Neural progenitor cell (in vitro differentiated cells): Measurements from ENCODE around the gene TLN1. TPM values are rescaled to one million over a fixed set of nuclear protein-coding genes. Genes with fewer than 3 reads are reported as not detected.

Experiments used
- DNase-seq: peaks from one replicate; pipeline ENCODE4 v3.0.0-alpha.2; 2016; ENCODE audit warnings: low spot score
- H2AFZ ChIP-seq: fragments of 200-600 bp; sonication (generic); replicated peaks from 2 replicates; pipeline ENCODE4 v1.6.1; 2016; ENCODE audit warnings: antibody characterized with exemption
- H3F3A ChIP-seq: fragments of 200-600 bp; sonication (generic); 2 replicates; pipeline ENCODE4 v1.6.1; 2016; ENCODE audit warnings: antibody characterized with exemption, low read depth
- H3K27ac ChIP-seq: fragments of 200-600 bp; sonication (generic); 2 replicates; pipeline ENCODE4 v1.5.1; 2016; ENCODE audit warnings: mild to moderate bottlenecking
- H3K27me3 ChIP-seq: fragments of 200-600 bp; sonication (generic); 2 replicates; pipeline ENCODE4 v1.6.1; 2016; ENCODE audit warnings: mild to moderate bottlenecking, moderate library complexity
- H3K36me3 ChIP-seq: fragments of 200-600 bp; sonication (generic); 2 replicates; pipeline ENCODE4 v1.5.1; 2016
- H3K4me1 ChIP-seq: fragments of 200-600 bp; sonication (generic); 2 replicates; pipeline ENCODE4 v1.6.1; 2016; ENCODE audit warnings: mixed run types
- H3K4me2 ChIP-seq: fragments of 200-600 bp; sonication (generic); 2 replicates; pipeline ENCODE4 v1.6.1; 2016
- H3K4me3 ChIP-seq: fragments of 200-600 bp; sonication (generic); 2 replicates; pipeline ENCODE4 v1.5.1; 2016
- H3K79me2 ChIP-seq: fragments of 200-600 bp; sonication (generic); 2 replicates; pipeline ENCODE4 v1.6.1; 2016; ENCODE audit warnings: low read depth
- H3K9ac ChIP-seq: fragments of 200-600 bp; sonication (generic); 2 replicates; pipeline ENCODE4 v1.6.1; 2016
- H3K9me3 ChIP-seq: fragments of 200-600 bp; sonication (generic); 2 replicates; pipeline ENCODE4 v1.5.1; 2016; ENCODE audit warnings: low read depth
- H4K20me1 ChIP-seq: fragments of 200-600 bp; sonication (generic); 2 replicates; pipeline ENCODE4 v1.6.1; 2016; ENCODE audit warnings: low read depth
- H3K27ac Mint-ChIP-seq: 3 replicates; pipeline ENCODE4 v1.8.0; 2021; ENCODE audit warnings: mixed read lengths
- H3K27me3 Mint-ChIP-seq: 2 replicates; pipeline ENCODE4 v1.8.0; 2022; ENCODE audit warnings: low read depth, mild to moderate bottlenecking, inconsistent platforms, moderate library complexity, mixed read lengths; ENCODE audit not compliant: insufficient read depth
- H3K36me3 Mint-ChIP-seq: 3 replicates; pipeline ENCODE4 v1.8.0; 2021; ENCODE audit warnings: mixed read lengths
- H3K4me1 Mint-ChIP-seq: 3 replicates; pipeline ENCODE4 v1.8.0; 2021; ENCODE audit warnings: mixed read lengths
- H3K4me3 Mint-ChIP-seq: 3 replicates; pipeline ENCODE4 v1.8.0; 2021; ENCODE audit warnings: mild to moderate bottlenecking, moderate library complexity, mixed read lengths
- H3K9me3 Mint-ChIP-seq: 3 replicates; pipeline ENCODE4 v1.8.0; 2020; ENCODE audit warnings: mixed read lengths
- EZH2 ChIP-seq: fragments of 200-600 bp; sonication (generic); IDR thresholded peaks from 2 replicates; pipeline ENCODE4 v1.6.1; 2017; ENCODE audit warnings: antibody characterized with exemption, mild to moderate bottlenecking, moderate library complexity
- EZH2phosphoT487 ChIP-seq: fragments of 200-600 bp; sonication (generic); IDR thresholded peaks from 2 replicates; pipeline ENCODE4 v1.6.1; 2017; ENCODE audit warnings: antibody characterized with exemption
- total RNA-seq: library from RNA; depleted of rRNA; stranded (reverse); fragments of >200 nt; gene quantifications from 2 replicates; pipeline ENCODE4 v1.2.3, GENCODE V29; 2015; ENCODE audit warnings: low replicate concordance
- TF ChIP-seq, protein P1 (sequence below): fragments of 200-600 bp; sonication (generic); IDR thresholded peaks from 2 replicates; pipeline ENCODE4 v1.5.1; 2017; ENCODE audit warnings: antibody characterized with exemption, mild to moderate bottlenecking

TLN1 gene
- total RNA-seq, 1 donor from 2014 or later: 36.7 TPM

DNA sequence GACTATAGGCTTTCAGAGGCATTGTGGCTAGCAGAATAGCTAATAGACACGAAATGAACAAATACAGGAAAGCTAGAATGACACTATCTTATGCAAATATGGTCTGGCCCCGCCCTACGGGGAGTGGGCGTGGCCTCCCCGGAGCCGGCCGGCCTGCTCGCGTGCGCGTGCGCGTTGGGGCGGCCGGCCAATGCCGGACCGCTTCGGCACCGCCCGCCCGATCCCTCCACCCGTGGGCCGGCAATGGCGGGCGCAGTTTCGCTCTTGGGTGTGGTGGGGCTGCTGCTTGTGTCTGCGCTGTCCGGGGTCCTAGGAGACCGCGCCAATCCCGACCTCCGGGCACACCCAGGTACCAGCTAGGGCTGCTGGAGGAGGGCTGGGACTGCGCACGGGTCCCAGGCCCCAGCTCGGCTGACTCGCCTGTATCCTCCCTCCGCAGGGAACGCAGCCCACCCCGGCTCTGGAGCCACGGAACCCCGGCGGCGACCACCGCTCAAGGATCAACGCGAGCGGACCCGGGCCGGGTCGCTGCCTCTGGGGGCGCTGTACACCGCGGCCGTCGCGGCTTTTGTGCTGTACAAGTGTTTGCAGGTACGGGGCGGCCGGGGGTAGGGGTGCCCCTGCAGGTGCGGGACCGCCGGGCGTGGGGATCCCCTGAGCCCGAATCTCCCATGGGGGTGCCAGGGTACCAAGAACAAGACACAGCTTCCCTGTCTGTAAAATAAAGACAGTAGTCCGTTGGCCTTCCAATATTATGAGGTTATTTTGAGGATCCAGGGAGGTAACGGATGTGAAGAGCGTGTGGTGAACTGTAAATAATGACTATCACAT, 73.6 kb downstream of the TLN1 start, which contains the start of gene CCDC107:
Gene CCDC107 (plus strand): TSS at position 156 of the 831 bp plus-strand sequence. CDS start 88 bp downstream, at position 244.
- peak within 1 kb of the TSS; percentile 97 for H3K27ac ChIP-seq
- Mint-ChIP-seq H3K27ac (peak within 1 kb of the TSS; percentile 100), H3K9me3 (peaks cover 3% of the 10 kb centered on the region), H3K27me3 (peaks cover 15% of the 10 kb centered on the region), H3K36me3 (peaks cover 28% of the 10 kb centered on the region), H3K4me1 (peaks cover 51% of the 10 kb centered on the region), H3K4me3 (peak within 1 kb of the TSS; percentile 91)
- H4K20me1 ChIP-seq: peaks cover 10% of the 10 kb centered on the region
- no peaks in the 10 kb centered on the region for H3K36me3 ChIP-seq
- peak within 1 kb of the TSS; percentile 78 for H3K9ac ChIP-seq
- H3F3A ChIP-seq: peaks cover 49% of the 10 kb centered on the region
- H3K79me2 ChIP-seq: peaks cover 13% of the 10 kb centered on the region
- peaks cover 15% of the 10 kb centered on the region for H3K27me3 ChIP-seq
- H2AFZ ChIP-seq: peak within 1 kb of the TSS; percentile 60
- H3K4me2 ChIP-seq: peak within 1 kb of the TSS; percentile 82
- no peak for TF ChIP-seq EZH2
- TF ChIP-seq, protein P1, sequence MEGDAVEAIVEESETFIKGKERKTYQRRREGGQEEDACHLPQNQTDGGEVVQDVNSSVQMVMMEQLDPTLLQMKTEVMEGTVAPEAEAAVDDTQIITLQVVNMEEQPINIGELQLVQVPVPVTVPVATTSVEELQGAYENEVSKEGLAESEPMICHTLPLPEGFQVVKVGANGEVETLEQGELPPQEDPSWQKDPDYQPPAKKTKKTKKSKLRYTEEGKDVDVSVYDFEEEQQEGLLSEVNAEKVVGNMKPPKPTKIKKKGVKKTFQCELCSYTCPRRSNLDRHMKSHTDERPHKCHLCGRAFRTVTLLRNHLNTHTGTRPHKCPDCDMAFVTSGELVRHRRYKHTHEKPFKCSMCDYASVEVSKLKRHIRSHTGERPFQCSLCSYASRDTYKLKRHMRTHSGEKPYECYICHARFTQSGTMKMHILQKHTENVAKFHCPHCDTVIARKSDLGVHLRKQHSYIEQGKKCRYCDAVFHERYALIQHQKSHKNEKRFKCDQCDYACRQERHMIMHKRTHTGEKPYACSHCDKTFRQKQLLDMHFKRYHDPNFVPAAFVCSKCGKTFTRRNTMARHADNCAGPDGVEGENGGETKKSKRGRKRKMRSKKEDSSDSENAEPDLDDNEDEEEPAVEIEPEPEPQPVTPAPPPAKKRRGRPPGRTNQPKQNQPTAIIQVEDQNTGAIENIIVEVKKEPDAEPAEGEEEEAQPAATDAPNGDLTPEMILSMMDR: peak; percentile 79
- peak; percentile 94 for DNase-seq
- H3K4me1 ChIP-seq: peaks cover 2% of the 10 kb centered on the region
- H3K4me3 ChIP-seq: peak within 1 kb of the TSS; percentile 75
- no peaks in the 10 kb centered on the region for H3K9me3 ChIP-seq

DNA sequence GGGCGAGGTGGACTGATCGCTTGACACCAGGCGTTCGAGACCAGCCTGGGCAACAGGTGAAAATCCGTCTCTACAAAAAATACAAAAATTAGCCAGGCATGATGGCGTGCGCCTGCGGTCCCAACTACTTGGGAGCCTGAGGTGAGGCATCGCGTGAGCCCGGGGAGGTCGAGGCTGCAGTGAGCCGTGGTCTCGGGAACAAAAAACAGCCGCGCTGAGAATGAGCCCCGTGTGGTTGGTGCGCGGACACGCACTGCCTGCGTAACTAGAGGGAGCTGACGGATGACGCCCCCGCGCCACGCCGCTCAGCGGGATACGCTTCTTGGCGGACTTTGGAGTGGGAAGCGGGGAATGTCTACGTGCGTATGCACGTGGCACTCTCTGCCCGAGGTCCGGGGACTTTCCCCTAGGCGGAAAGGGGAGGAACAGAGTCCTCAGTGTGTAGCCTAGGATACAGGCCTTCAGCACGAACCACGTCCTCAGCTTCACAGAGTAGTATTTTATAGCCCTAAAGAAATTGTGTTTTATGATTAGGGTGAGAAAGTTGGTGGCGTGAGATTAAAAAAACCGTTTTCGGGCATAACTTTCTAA, 74.4 kb downstream of the TLN1 start, which contains the start of gene RMRP:
Gene RMRP (minus strand): TSS at position 474 of the 591 bp plus-strand sequence.
- Histone ChIP-seq H4K20me1 (peaks cover 10% of the 10 kb centered on the region), H2AFZ (peak within 1 kb of the TSS; percentile 60), H3K27ac (peak within 1 kb of the TSS; percentile 97), H3K9me3 (no peaks in the 10 kb centered on the region), H3K4me3 (peak within 1 kb of the TSS; percentile 75), H3K4me2 (peak within 1 kb of the TSS; percentile 82), H3K9ac (peak within 1 kb of the TSS; percentile 78), H3K27me3 (peaks cover 15% of the 10 kb centered on the region), H3K79me2 (peaks cover 8% of the 10 kb centered on the region), H3F3A (peaks cover 48% of the 10 kb centered on the region), H3K4me1 (no peaks in the 10 kb centered on the region), H3K36me3 (no peaks in the 10 kb centered on the region)
- DNase-seq: peak; percentile 98
- peaks cover 27% of the 10 kb centered on the region for H3K36me3 Mint-ChIP-seq
- H3K27ac Mint-ChIP-seq: peak within 1 kb of the TSS; percentile 100
- peaks cover 15% of the 10 kb centered on the region for H3K27me3 Mint-ChIP-seq
- H3K4me3 Mint-ChIP-seq: peak within 1 kb of the TSS; percentile 91
- H3K4me1 Mint-ChIP-seq: peaks cover 45% of the 10 kb centered on the region
- peaks cover 3% of the 10 kb centered on the region for H3K9me3 Mint-ChIP-seq
- no peak for TF ChIP-seq EZH2phosphoT487
- TF ChIP-seq, protein P1: peak; percentile 30

DNA sequence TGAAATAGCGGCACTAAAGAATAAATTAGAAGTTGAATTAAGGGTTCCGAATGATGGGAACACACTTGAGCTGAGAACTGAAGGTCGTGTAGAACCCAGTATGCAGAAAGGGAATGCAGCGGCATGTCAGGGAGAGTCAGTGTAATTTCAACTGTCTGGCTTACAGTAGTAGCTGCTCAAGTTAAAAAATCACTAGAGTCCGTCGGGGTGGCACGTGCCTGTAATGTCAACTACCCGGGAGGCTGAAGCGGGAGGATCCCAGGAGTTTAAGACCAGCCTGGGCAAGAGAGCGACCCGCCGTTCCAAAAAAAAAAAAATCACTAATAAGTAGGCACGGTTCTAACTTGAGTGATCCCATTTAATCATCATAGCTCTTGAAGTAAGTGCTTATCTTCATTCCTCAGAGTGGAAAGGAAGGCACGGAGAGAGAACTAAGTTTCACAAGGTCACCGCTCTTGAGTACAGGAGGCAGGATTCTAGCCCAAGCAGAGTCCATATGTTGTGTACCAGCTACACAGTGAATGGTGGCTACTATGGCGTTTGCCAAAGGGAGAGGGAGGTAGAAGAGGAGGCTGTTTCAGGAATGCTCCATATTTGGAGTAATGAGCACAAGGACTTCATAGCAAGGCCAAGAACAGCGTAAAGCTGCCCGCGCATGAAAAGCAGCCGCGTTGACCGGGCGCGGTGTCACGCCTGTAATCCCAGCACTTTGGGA, 75.0 kb downstream of the TLN1 start:
- Mint-ChIP-seq H3K9me3 (peaks cover 3% of the 10 kb centered on the region), H3K4me3 (peak overlapping the region; percentile 91), H3K36me3 (peaks cover 26% of the 10 kb centered on the region), H3K4me1 (peaks cover 39% of the 10 kb centered on the region), H3K27me3 (peaks cover 15% of the 10 kb centered on the region), H3K27ac (peak overlapping the region; percentile 100)
- Histone ChIP-seq H3K79me2 (peaks cover 8% of the 10 kb centered on the region), H3K4me3 (peak overlapping the region; percentile 75), H3K4me2 (peak overlapping the region; percentile 82), H3K9ac (no peak overlapping the region), H3K27ac (no peak overlapping the region), H3K4me1 (no peaks in the 10 kb centered on the region), H3K36me3 (no peaks in the 10 kb centered on the region), H3F3A (peaks cover 42% of the 10 kb centered on the region), H4K20me1 (peaks cover 10% of the 10 kb centered on the region), H3K27me3 (peaks cover 15% of the 10 kb centered on the region), H2AFZ (peak overlapping the region; percentile 60), H3K9me3 (no peaks in the 10 kb centered on the region)
- DNase-seq: no peak
- TF ChIP-seq EZH2phosphoT487 (no peak), EZH2 (peak; percentile 17)
